Measurements from ENCODE around the gene COTL1. TPM values are rescaled to one million over a fixed set of nuclear protein-coding genes. Genes with fewer than 3 reads are reported as not detected.

The COTL1 gene
- polyA plus RNA-seq, 5 donors = 97.5 to 155 (median 115) TPM

DNA sequence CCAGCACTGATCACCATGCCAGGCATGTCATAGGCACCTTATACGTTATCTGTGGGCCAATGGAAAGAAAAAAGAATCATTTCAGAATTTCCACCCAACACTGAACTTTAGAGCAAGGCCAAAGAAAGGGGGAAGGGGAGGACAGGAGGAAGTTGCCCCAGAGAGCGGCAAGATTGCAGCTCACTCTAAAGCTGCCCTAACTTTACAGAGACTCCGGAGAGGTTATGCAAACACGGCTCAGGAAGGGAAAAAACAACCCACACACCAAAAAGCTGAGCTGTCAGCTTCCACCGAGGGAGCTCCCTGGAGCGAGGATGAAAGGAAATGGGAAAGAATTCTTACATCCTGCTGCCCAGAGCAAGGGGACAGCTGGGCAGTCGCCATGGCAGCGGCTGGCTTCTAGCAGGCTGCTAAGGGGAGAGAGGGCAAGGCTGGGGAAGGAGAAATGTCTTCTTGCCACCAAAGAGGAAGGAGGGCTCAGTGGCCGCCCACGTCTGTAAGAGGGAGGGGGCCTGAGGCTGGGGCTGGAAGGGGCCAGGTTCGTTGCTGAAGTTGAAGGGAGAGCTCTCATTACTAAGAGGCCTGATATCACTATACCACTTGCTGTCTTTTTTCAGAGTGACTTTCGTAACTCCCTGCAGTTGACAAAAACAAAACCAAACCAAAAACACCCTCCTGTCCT lies 18.2 kb downstream of the COTL1 start:
- DNase-seq = peak; percentile 64 to 75

DNA sequence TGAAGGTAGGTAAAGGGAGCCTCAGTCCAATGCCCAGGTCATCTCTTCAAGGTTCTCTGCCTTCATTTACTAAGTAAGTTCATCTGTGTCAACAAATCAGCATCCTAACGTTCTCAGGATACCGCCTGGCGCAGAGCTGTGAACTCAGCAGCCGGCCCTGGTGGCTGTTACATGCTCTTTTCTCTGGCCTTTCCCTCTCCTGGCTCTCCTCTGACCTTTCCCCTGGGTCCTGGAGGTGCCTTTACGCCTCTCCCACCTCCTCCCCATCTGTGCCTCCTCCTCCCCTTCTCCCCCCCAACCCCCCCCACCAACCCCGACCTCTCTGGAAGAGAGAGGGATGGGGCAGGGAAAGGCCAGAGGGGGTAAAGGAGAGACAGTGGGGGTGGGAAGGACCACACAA lies 19.5 kb downstream of the COTL1 start:
- no peak for DNase-seq

DNA sequence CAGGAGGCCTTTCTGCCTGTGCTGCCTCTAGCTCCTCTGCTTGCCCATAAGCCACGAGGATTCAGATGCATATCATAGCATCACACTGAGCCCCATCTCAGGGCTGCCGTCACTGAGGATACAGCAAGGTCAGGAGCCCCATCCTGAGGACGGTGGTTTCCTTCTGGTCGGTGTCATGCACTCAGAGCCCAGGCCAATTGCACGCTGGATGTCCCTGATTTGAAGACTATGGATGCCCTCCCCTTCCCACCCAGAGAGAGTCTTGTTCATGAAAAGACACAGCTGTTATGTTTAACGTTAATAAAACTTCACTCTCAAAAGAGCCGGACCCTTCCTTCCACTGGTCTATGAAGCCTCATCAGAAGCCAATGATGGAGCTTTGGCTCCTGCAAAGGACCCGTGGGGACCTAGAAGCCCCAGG lies 19.9 kb downstream of the COTL1 start:
- DNase-seq = peak; percentile 70 to 76

DNA sequence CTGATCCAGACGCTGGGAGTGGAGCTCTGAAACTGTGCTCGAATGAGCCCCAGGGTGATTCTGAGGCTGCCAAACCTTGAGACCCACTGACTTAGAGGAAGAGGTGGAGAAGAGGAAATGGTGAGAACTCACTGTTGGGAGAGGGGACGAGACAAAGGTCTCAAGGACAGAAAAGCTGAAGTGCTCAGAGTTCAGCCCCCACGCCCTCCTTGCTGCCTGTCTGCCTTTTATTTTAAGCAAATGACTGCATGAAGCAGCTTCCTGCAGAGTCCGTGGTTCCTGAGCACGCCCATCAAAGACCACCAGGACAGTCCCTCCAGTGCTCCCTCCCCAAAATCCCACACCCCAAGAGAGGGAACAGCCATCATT lies 20.4 kb downstream of the COTL1 start:
- no peak for DNase-seq

DNA sequence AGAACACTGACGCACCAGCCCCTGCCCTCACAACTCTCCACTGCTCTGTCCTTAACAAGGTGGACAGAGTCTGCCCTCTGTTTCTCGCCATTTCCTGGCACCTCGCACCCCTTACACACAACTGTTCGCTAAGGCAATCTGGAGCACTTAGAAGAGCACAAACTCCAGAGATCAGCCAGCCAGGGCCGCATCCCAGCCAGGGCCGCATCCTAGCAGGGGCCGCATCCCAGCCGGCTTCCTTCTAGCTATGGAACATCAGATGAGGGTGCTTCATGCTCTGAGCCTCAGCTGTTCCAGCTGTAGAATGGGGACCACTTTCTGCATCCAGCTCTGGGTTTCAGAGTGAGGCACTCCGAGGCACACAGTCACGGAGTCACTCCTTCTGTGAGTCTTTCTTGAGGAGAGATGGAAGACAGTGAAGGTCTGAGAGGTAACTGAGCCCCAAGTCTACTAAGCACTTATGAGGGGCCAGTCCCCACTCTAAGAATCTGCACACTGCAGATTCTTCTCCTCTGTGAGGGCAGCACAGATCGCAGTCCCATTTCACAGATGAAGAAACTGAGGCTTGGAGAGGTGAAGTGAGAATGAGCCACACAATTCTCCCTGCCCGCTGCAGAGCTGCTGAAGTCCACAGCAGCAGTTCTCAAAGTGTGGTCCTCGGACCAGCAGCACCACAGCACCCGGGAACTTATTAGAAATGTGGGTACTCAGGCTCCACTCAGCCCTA lies 20.9 kb downstream of the COTL1 start:
- DNase-seq = no peak

DNA sequence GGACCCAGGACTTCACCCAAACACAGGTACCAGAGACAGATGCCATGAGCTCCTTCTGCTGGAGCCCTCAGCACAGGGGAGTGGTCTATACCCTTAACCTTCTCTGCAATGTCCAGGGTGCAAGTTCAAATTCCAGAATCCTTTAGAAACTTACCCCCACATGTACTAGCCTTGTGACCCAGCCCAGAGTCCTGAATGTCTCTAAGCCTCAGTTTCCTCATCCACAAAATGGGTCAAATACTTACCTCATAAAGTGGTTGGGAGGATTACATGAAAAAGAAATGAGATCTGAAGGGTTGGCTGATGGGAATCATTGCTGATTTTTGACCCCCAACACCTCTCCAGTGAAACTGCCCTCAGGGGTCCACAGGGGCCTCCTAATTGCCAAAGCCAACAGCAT lies 21.7 kb downstream of the COTL1 start:
- no peak for DNase-seq

DNA sequence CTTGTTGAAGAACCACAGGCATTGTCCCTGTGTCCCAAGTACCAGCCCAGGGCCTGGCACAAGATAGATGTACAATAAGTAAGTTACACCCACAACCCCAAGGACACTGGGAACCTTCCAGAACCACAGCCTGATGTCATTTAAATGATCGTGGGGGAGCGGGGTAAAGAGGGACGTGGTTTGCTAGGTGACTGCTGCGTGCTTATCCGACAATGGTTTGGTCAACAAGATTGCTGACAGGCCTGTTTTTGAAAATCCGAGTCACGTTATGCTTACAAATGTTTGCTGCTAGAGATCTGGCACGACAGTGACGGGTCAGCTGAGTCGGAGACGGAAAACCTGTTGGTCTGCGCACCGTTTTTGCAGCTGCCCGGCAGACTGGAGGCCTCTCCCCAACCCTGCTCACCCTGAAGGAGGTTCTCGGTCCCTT lies 22.8 kb downstream of the COTL1 start:
- DNase-seq = peak in 1 of 2 donors; percentile 48

DNA sequence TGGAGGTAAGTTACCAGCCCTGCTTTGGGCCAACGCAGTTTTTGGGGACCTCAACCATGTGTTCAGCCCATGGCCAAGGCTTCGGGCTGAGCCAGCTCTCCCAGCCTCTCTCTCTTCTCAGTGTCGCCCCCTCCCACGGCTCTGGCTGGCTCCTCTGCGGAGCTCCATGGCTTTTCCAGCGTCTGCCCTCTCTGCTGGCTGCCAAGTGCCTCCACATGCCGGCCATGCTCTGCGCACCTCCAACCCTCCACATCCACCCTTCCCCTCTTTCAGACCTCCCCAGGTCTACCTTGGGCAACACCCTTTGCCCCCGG lies 23.2 kb downstream of the COTL1 start:
- DNase-seq = no peak

DNA sequence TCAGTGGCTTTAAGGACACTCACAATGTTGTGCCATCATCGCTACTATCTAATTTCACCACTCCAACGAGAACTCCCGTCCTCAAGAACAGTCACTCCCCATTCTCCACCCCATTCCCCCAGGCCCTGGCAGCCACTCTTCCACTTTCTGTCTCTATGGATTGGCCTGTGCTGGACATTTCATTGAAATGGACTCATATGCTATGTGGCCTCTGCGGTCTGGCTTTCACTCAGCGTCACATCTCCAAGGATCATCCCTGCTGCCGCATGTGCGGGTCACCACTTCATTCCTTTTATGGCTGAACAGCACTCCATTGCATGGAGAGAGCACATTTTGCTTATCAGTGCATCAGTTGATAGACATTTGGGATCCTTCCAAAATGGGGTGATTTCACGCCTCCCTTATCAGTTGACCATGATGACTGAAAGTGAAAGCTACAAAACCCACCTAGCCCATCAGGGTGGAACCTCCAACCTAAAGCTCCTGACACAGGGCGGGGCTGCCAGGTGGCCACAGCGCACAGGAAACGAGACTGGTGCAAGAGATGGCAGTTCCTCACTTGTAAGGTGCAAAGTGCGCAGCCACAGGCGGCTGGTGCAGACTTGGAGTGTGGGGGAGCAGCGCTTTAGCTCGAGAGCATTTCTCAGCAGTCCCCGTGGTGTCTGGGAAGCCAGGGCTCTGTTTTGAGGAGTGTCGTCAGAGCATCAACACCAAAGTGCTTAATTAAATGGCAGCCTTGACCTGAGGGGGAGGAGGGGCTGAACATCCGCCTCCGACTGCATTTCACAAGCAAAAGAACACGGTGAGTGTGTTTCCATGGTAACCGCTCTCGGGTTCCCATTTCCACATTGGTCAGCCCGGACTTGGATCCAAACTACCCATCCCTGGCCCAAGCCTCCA lies 23.8 kb downstream of the COTL1 start:
- DNase-seq = no peak

DNA sequence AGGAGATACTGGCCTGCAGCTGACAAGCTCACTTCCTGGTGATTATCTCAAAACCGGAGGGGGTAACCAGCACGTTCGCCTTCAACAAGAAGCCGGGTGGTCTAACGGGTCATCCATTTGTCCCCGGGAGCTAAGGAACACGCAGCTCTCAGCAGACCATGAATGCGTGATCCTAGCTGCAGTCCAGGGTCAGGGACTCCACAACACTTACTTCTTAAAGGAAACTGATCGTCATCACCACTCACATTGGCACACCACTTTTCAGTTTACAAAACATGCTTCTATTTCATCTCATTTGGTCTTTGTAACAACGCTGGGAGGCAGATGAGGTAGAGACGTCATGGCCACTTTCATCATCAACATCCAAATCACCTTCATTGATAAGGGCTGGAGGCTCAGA lies 25.2 kb downstream of the COTL1 start:
- DNase-seq = no peak

DNA sequence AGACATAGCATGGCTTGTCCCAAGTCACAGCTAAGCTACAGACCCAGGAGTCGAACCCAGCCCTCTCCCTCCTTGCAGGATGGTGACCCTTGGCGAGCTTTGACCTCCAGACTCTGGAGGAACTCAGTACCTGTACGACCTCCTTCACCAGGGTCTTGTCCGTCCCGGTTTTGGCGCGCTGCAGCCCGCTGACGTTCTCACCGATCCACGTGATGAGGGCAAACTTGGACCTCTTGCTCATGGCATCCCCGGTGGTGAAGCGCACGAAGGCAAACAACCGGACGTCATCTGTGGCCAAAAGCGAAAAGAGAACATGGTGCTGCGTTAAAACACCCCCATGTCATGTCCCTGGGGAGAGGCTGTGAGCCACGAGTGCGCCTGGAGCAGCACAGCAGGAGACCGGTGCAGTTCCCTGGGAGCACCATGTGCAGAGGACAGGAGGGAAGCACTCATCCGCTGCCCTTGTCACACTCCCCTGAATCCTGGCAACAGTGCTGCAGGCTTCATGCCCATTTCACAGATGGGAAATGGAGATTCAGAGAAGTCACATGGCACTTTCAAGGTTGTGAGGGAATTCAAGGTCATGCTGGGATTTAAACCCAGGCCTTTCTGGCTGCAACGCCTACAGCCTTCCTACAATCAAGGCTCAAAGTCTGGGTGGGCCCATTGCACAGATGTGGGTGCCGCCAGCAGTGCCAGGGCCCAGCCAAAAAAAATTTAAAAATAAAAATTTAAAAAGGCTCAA lies 27.7 kb downstream of the COTL1 start:
- DNase-seq = no peak

DNA sequence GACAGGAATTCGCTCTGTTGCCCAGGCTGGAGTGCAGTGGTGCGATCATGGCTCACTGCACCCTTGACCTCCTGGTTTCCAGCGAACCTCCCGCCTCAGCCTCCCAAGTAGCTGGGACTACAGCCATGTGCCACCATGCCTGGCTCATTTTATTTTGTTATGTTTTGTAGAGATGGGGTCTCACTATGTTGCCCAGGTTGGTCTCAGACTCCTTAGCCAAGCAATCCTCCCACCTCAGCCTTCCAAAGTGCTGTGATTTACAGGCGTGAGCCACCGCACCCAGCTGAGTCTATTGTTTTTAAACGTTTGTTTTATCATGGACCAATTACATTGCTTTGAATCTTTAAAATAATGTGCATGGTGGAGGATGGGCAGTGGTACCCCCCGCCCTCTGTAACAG lies 28.9 kb downstream of the COTL1 start:
- DNase-seq = no peak

DNA sequence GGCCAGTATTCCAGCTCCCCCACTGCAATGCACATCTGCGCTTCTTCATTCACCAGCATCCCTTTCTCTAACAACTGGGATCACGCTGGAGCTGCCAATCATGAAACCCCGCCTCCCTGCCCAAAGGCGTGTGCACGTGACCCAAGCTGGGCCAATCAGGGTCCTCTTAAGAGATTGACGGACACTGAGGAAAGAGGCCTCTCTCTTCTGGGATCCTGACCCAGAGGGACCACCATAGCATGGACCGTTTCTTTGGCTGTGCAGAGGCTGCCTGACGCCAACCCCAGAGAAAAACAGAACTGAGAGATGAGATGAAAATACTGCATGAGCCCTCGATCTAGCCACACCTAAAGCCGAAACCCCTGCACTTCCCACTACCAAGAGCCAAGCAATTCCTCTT lies 32.0 kb downstream of the COTL1 start:
- DNase-seq = no peak

DNA sequence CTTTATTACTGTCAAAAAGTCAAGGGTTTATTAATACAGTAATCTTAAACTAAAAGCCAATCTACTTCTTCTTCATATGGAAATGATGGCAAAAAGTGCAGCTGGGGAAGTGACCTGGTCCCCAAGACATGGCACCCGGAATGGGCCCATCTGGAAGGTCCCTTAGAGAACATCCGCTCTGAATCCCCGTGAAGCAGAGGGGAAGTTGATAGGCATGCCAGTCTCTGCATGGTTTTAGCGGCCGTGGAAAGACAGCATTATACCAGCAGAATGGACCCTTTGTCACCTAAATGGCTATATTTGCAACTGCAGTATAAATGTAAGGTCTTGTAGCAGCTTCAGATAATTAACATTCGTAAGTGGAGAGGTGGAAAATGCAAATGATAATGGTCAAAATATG lies 32.4 kb downstream of the COTL1 start:
- no peak for DNase-seq

DNA sequence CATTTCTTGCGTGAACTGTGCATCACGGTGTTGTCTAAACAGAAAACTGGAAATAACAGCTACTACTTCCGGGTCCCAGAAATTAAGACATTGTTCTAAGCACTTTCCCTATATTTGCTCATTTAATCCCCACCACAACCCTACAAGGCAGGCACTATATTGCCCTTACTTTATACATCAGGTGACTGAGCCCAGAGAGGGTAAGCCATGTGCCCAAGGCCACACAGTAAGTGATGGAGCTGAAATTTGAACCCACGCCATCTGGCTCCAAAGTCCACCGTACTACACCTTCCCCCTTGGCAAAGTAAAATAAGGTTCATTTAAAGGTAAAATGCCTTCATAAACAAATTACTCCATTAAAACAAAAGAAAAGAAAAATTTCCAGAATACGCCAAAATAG lies 33.2 kb downstream of the COTL1 start:
- DNase-seq = no peak

DNA sequence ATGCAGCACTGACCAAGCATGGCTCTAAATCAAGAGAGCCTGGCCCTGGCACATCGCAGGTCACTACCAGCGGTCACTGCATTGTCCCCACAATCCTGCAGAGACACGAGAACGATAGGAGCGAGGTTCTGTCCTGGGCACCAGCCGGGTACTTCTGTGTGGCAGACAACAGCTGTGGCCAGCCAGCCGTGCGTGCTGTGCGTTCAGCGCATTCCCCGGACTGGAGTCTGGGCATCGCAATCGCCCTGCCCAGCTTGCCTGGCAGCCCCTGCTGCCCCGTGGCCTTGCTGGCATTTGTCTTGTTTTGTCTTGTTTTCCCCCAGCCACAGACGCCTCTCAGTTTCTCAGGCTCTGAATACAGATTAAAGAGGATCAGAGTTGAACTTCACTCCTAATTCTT lies 33.9 kb downstream of the COTL1 start:
- no peak for DNase-seq

DNA sequence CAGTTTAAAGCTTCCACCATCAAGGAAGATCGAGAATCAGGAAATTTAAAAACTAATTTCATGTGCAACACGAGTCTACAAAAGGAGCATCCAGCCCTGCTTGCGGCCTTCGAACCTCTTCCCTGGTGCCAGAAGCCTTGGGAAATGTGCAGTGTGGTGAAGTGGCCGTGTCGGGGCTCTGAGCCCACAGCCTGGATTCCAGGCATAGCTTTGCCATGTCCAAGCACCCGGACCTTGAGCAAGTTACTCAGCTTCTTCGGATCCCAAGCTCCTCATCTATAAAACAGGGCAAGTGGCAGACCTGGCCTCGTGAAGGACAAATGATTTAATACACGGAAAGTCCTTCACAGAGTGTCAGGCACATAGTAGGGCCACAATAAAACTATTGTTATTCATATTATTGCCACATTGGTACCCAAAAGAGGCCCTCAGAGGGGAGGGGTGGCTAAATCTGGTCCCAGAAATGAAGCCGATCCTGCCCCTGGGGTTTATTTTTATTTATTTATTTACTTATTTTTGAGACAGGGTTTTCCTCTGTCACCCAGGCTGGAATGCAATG lies 34.8 kb downstream of the COTL1 start:
- no peak for DNase-seq

DNA sequence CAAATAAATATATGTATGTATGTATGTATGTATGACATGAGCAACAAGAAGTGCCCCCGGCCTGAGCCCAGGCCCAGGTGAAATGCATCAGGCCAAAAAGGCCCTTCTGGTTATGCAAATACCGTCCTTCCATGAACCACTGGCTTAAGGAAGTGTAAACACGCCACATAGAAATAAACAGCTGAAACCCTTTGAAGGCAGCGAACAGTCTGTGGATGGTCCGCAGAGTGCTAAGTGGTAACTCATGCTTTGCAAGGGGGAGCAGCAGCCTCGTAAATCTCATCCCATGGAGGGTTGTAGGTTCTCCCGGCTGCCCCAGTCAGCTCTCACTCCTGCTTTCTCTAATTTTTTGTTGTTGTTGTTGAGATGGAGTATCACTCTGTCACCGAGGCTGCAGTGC lies 36.7 kb downstream of the COTL1 start:
- DNase-seq = no peak

DNA sequence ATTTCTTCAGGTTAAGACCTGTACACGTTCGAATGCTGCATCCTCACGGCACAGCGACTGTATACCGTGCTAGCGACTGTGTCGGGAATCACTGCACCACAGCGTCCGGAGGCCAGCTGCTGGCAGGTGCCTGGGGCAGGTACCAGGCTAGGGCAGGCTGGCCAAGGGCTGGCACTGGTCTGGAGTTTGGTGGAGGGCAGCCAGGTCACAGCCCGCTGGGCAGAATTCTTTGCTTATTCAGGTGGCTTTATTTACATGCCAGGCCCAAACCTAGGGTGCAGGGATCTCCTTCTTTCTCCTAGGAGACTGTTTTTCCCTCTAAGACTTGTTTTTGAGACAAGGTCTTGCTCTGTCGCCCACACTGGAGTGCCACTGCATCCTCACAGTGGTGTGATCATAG lies 37.9 kb downstream of the COTL1 start:
- DNase-seq = no peak

DNA sequence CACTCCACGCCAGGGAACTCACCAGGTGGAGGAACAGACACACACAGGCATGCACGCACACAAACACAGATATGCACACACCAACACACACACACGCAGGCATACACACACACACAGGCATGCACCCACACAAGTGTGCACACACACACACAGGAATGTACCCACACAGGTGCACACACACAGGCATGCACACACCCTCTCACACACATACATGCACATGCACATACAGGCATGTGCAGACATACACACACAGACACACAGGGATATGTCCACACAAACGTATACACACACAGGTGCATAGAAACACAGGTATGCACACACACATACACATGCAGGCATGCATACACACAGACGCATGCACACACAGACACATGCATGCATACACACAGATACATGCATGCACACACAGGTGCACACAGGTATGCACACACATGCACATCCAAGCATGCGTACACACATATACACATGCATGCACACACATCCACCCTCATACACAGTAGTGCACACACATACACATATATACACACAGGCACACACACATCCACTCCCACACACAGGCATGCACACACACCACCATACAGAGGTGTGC lies 39.2 kb downstream of the COTL1 start:
- DNase-seq = no peak

DNA sequence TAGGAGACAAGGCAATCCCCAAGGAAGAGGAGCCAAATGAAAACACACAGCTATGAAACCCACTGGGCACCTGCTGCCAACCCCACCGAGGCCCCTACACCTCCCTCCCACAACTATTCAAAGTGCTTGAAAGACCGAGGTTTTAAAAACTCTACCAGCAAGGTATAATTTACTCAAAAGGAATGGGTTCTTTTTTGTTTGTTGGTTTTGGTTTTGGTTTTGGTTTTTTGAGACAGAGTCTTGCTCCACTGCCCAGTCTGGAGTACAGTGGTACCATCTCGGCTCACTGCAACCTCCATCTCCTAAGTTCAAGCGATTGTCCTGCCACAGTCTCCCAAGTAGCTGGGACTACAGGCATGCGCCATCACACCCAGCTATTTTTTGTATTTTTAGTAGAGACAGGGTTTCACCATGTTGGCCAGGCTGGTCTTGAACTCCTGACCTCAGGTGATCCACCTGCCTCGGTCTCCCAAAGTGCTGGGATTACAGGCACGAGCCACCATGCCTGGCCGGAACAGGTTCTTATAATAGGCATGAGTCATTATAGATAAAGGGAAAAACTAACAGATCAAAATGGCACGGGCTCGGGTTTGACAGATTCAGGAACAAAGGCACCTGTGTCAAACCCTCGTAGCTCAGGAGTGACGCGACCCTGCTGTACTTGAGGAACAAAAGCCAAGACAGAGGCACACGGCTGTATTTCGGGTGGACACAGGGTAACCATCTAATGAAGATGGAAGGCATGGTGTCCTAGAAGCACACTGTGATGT lies 40.7 kb downstream of the COTL1 start:
- DNase-seq = no peak
